Fibroblast of lung (primary cell): ENCODE results near the gene SCLT1. TPM values are rescaled to one million over a fixed set of nuclear protein-coding genes. Genes with fewer than 3 reads are reported as not detected.
"Not testable (repeated sequence)": the region's sequence is repeated elsewhere in the genome, so short reads cannot be mapped to it uniquely, and the experiment has no call there.

Source experiments
- DNase-seq, 2 donors: peaks; one replicate each; pipeline versions ENCODE4 v3.0.0 to v3.0.0-alpha.2; 2010; ENCODE audit warnings: low read depth in 2 of 2
- H2AFZ ChIP-seq: 2 replicates; pipeline ENCODE4 v1.5.1; 2012; ENCODE audit warnings: low read length, control low read depth, inconsistent platforms
- H3K27ac ChIP-seq: 2 replicates; pipeline ENCODE4 v1.5.1; 2011; ENCODE audit warnings: low read length, control low read depth; ENCODE audit not compliant: insufficient read depth
- H3K27me3 ChIP-seq: 2 replicates; pipeline ENCODE4 v1.5.1; 2011; ENCODE audit warnings: mild to moderate bottlenecking, low read length; ENCODE audit not compliant: control insufficient read depth, insufficient read depth
- H3K36me3 ChIP-seq: 2 replicates; pipeline ENCODE4 v1.5.1; 2011; ENCODE audit warnings: low read length; ENCODE audit not compliant: control insufficient read depth, insufficient read depth
- H3K4me1 ChIP-seq: 2 replicates; pipeline ENCODE4 v1.5.1; 2011; ENCODE audit warnings: low read length; ENCODE audit not compliant: control insufficient read depth, insufficient read depth; ENCODE audit errors: extremely low read depth
- H3K4me2 ChIP-seq: 2 replicates; pipeline ENCODE4 v1.5.1; 2011; ENCODE audit warnings: low read length, control low read depth; ENCODE audit not compliant: insufficient read depth; ENCODE audit errors: extremely low read depth
- H3K4me3 ChIP-seq, 4 experiments: fragments of 200-600 bp in 1 of 4; sonication (generic) in 1 of 4; replicated peaks in 1 of 4; 2 replicates each; pipeline ENCODE4 v1.5.1; 2011 to 2016; ENCODE audit warnings: low read length in 4 of 4, low read depth in 3 of 4, mild to moderate bottlenecking in 3 of 4, control low read depth in 2 of 4, inconsistent platforms in 1 of 4, mixed read lengths in 1 of 4; ENCODE audit not compliant: insufficient read depth in 1 of 4; ENCODE audit errors: control extremely low read depth in 1 of 4
- H3K79me2 ChIP-seq: 2 replicates; pipeline ENCODE4 v1.5.1; 2012; ENCODE audit warnings: mild to moderate bottlenecking, low read length, inconsistent platforms; ENCODE audit not compliant: control insufficient read depth, insufficient read depth
- H3K9ac ChIP-seq: 2 replicates; pipeline ENCODE4 v1.5.1; 2011; ENCODE audit warnings: mild to moderate bottlenecking, low read length, control low read depth; ENCODE audit not compliant: insufficient read depth
- H3K9me3 ChIP-seq: 2 replicates; pipeline ENCODE4 v1.5.1; 2012; ENCODE audit warnings: low read depth, low read length; ENCODE audit not compliant: control insufficient read depth, insufficient read depth
- H4K20me1 ChIP-seq: 2 replicates; pipeline ENCODE4 v1.5.1; 2011; ENCODE audit warnings: low read length; ENCODE audit not compliant: control insufficient read depth, insufficient read depth; ENCODE audit errors: extremely low read depth
- CTCF ChIP-seq, 2 donors: IDR thresholded peaks in 1 of 2; conservative IDR thresholded peaks in 1 of 2; 1 replicate in 1 of 2; 2 replicates in 1 of 2; pipeline ENCODE4 v1.5.1; 2011 to 2012; ENCODE audit warnings: low read length in 2 of 2, control low read depth in 1 of 2, inconsistent platforms in 1 of 2, low read depth in 1 of 2, mild to moderate bottlenecking in 1 of 2
- EZH2 ChIP-seq: IDR thresholded peaks from 2 replicates; pipeline ENCODE4 v1.5.1; 2012; ENCODE audit warnings: low read length, control low read depth, mild to moderate bottlenecking; ENCODE audit errors: missing control alignments
- polyA plus RNA-seq, 2 donors: library from polyadenylated mRNA; depleted of rRNA in 1 of 2; stranded (reverse) in 1 of 2; unstranded in 1 of 2; fragments of >200 nt; gene quantifications; 2 replicates each; pipeline ENCODE4 v1.2.1, GENCODE V29; 2011 to 2012; ENCODE audit warnings: missing spikeins in 1 of 2
- total RNA-seq: library from RNA; depleted of rRNA; stranded (reverse); fragments of >200 nt; gene quantifications from 2 replicates; pipeline ENCODE4 v1.2.1, GENCODE V29; 2014

Gene SCLT1
- total and polyA plus RNA-seq, 2 donors (not counting 1 experiment from before 2014, with no cell fraction given) = 8.8 to 16.2 TPM

GRCh38 chr4:129136433-129136832 is 43.1 kb upstream of the SCLT1 start:
- H3K27ac ChIP-seq = no peak overlapping the region
- H3K27me3 ChIP-seq = no peaks in the 10 kb centered on the region
- no peak for TF ChIP-seq EZH2
- no peaks in the 10 kb centered on the region for H3K4me1 ChIP-seq
- H3K9ac ChIP-seq = no peak overlapping the region
- no peaks in the 10 kb centered on the region for H4K20me1 ChIP-seq
- no peaks in the 10 kb centered on the region for H3K36me3 ChIP-seq
- H3K79me2 ChIP-seq = no peaks in the 10 kb centered on the region
- H2AFZ ChIP-seq = no peak overlapping the region
- H3K4me3 ChIP-seq = no peak overlapping the region
- no peak overlapping the region for H3K4me2 ChIP-seq
- no peaks in the 10 kb centered on the region for H3K9me3 ChIP-seq
- no peak for DNase-seq

DNA sequence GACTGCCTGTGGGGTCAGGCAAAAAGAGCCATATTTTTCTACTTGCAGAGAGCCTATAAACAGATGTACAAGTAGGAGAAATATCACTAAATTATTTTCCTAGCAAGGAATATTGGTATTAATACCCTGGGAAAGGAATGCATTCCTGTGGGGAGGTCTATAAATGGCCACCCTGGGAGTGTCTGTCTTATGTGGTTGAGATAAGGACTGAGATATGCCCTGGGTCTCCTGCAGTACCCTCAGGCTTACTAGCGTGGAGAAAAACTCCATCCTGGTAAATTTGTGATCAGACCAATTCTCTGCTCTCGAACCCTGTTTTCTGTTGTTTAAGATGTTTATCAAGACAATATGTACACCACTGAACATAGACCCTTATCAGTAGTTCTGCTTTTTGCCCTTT is 38.0 kb upstream of the SCLT1 start:
- DNase-seq = no peak
- Histone ChIP-seq H3K79me2 (no peaks in the 10 kb centered on the region), H3K4me2 (no peak overlapping the region), H3K27me3 (no peaks in the 10 kb centered on the region), H2AFZ (no peak overlapping the region), H3K36me3 (no peaks in the 10 kb centered on the region), H4K20me1 (no peaks in the 10 kb centered on the region), H3K4me1 (no peaks in the 10 kb centered on the region), H3K9me3 (no peaks in the 10 kb centered on the region), H3K4me3 (no peak overlapping the region), H3K27ac (no peak overlapping the region), H3K9ac (no peak overlapping the region)
- TF ChIP-seq CTCF (conservative IDR thresholded peaks at IDR 0.05 in 1 of 2, IDR thresholded peaks at IDR 0.05 in 1 of 2; ENCODE audit: low read depth in 1 of 2, low read length in 2 of 2) (no peak), EZH2 (no peak)

GRCh38 chr4:129129143-129129542 is 35.8 kb upstream of the SCLT1 start:
- H3K79me2 ChIP-seq = no peaks in the 10 kb centered on the region
- no peak overlapping the region for H3K9ac ChIP-seq
- no peak overlapping the region for H3K27ac ChIP-seq
- H3K9me3 ChIP-seq = no peaks in the 10 kb centered on the region
- H3K4me1 ChIP-seq = no peaks in the 10 kb centered on the region
- no peak for DNase-seq
- no peaks in the 10 kb centered on the region for H3K27me3 ChIP-seq
- H3K4me3 ChIP-seq = no peak overlapping the region
- no peak for TF ChIP-seq CTCF (conservative IDR thresholded peaks at IDR 0.05 in 1 of 2, IDR thresholded peaks at IDR 0.05 in 1 of 2; ENCODE audit: low read depth in 1 of 2, low read length in 2 of 2)
- TF ChIP-seq EZH2 = no peak
- H4K20me1 ChIP-seq = no peaks in the 10 kb centered on the region
- H2AFZ ChIP-seq = no peak overlapping the region
- H3K36me3 ChIP-seq = no peaks in the 10 kb centered on the region
- no peak overlapping the region for H3K4me2 ChIP-seq

DNA sequence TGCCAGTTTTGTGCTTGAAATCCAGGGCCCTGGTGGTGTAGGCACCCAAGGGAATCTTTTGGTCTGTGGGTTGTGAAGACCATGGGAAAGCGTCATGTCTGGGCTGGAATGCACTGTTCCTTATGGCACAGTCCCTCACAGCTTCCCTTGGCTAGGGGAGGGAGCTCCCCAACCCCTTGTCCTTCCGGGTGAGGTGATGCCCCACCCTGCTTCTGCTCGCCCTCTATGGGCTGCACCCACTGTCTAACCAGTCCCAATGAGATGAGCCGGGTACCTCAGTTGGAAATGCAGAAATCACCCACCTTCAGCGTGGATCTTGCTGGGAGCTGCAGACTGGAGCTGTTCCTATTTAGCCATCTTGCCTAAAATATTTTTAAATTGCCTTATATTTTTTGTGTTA is 33.3 kb upstream of the SCLT1 start:
- not testable (repeated sequence) for H3K79me2 ChIP-seq, H3K9ac ChIP-seq, H3K27me3 ChIP-seq, H2AFZ ChIP-seq, H3K4me3 ChIP-seq, H4K20me1 ChIP-seq, H3K9me3 ChIP-seq, H3K27ac ChIP-seq, H3K4me2 ChIP-seq, H3K36me3 ChIP-seq, DNase-seq, H3K4me1 ChIP-seq
